K562 (cell line): ENCODE results near the gene IQUB. TPM values are rescaled to one million over a fixed set of nuclear protein-coding genes. Genes with fewer than 3 reads are reported as not detected.

ENCODE experiments used
- ARHGAP35 ChIP-seq: fragments of 450-650 bp; IDR thresholded peaks from 2 replicates; pipeline ENCODE4 v1.6.1; 2018; ENCODE audit not compliant: partially characterized antibody
- CREBBP ChIP-seq: IDR thresholded peaks from one replicate; pipeline ENCODE4 v1.6.1; 2012; ENCODE audit warnings: low read depth, mild to moderate bottlenecking, control low read depth, inconsistent platforms, low read length
- ELF1 ChIP-seq: fragments of 200-800 bp; sonication (Bioruptor generic); IDR thresholded peaks from 2 replicates; pipeline ENCODE4 v1.6.1; 2016; ENCODE audit warnings: missing genetic modification characterization, missing compliant biosample characterization
- ERF ChIP-seq: fragments of 450-650 bp; formaldehyde crosslinking; IDR thresholded peaks from 2 replicates; pipeline ENCODE4 v1.4.0; 2020; ENCODE audit warnings: mild to moderate bottlenecking, mixed read lengths
- ETV6 ChIP-seq, 3 experiments: fragments of 150-350 bp in 1 of 3; sonication (generic) in 1 of 3; formaldehyde crosslinking in 1 of 3; IDR thresholded peaks; 2 replicates each; pipeline versions ENCODE4 v1.6.1 to v1.8.0; 2014 to 2022; ENCODE audit warnings: borderline replicate concordance in 2 of 3, low read depth in 2 of 3, antibody characterized with exemption in 1 of 3, low read length in 1 of 3, mild to moderate bottlenecking in 1 of 3, missing genetic modification reagents in 1 of 3
- PTBP1 ChIP-seq: fragments of 200-400 bp; formaldehyde crosslinking; IDR thresholded peaks from 2 replicates; pipeline ENCODE4 v1.6.1; 2017; ENCODE audit warnings: low read depth, low read length
- TFAM ChIP-seq: fragments of 250-450 bp; sonication (Bioruptor Pico); conservative IDR thresholded peaks from 2 replicates; pipeline ENCODE4 v1.5.0; 2021; ENCODE audit warnings: mild to moderate bottlenecking, moderate library complexity
- ZFP36 ChIP-seq: fragments of 150-350 bp; IDR thresholded peaks from 2 replicates; pipeline ENCODE4 v1.6.1; 2018; ENCODE audit warnings: low read length, low read depth; ENCODE audit not compliant: partially characterized antibody
- ZFPM2 ChIP-seq: fragments of 250-450 bp; sonication (Bioruptor Pico); IDR thresholded peaks from 2 replicates; pipeline ENCODE4 v1.5.1; 2022; ENCODE audit warnings: mild to moderate bottlenecking
- ZNF12 ChIP-seq: sonication (generic); formaldehyde crosslinking; IDR thresholded peaks from 2 replicates; pipeline ENCODE4 v1.4.0; 2020; ENCODE audit warnings: mild to moderate bottlenecking, missing genetic modification reagents
- polyA plus RNA-seq, 8 experiments: library from polyadenylated mRNA; depleted of rRNA in 4 of 8; stranded (reverse) in 5 of 8; unstranded in 3 of 8; fragments of >200 nt; fragmentation: Nextera tagmentation in 2 of 8; fragmentation: Illumina TruSeq in 1 of 8; extraction: Ambion mirVana in 2 of 8; extraction: Trizol in 1 of 8; gene quantifications; 2 replicates each; pipeline versions ENCODE4 v1.2.1 to v1.2.3, GENCODE V29; 2011 to 2014; ENCODE audit warnings: inconsistent platforms in 1 of 8, missing spikeins in 1 of 8
- total RNA-seq, 7 experiments: library from RNA; depleted of rRNA in 6 of 7; stranded (reverse); fragments of >200 nt in 6 of 7; fragmentation: Illumina TruSeq in 2 of 7; extraction: Trizol in 2 of 7; gene quantifications; 2 replicates each; pipeline versions ENCODE4 v1.2.1 to v1.2.3, GENCODE V29; 2011 to 2021; ENCODE audit warnings: low replicate concordance in 1 of 7
- TF ChIP-seq, protein P1 (sequence below): fragments of 250-450 bp; sonication (Bioruptor Pico); IDR thresholded peaks from 2 replicates; pipeline ENCODE4 v1.5.0; 2020; ENCODE audit warnings: mild to moderate bottlenecking, borderline replicate concordance
- TF ChIP-seq, protein P2 (sequence below): fragments of 450-650 bp; formaldehyde crosslinking; IDR thresholded peaks from 2 replicates; pipeline ENCODE4 v1.4.0; 2020; ENCODE audit warnings: mild to moderate bottlenecking
- TF ChIP-seq, protein P3 (sequence below), 2 experiments: fragments of 150-350 bp in 1 of 2; IDR thresholded peaks; 2 replicates each; pipeline ENCODE4 v1.6.1; 2012 to 2016; ENCODE audit warnings: low read depth in 2 of 2, low read length in 2 of 2, mild to moderate bottlenecking in 1 of 2, moderate library complexity in 1 of 2
- TF ChIP-seq, protein P4 (sequence below): fragments of 450-650 bp; IDR thresholded peaks from 2 replicates; pipeline ENCODE4 v1.6.1; 2017; ENCODE audit warnings: mild to moderate bottlenecking, moderate library complexity

The IQUB gene
- total and polyA plus RNA-seq, 9 of the 15 experiments (the other 6 are each of a cell fraction or from before 2014, with no cell fraction given): 0.62 to 2.6 (median 1.4) TPM

DNA sequence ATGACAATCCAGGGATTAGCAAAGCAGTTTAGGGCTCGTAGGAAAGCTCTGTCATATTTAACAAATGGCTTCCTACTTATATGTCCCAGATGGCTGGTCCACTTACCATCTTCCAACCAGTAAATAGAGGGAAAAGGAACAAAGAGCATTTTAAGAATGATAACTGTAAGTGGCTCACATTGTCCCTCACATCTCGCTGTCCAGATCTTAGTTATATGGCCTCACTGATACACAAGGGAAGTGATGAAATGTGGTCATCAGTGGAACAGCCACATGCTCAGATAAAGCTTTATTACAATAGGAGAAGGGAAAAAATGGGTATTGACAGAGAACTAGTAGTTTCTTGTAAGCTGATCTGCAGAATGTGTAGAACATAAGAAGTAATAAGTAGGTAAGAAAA lies 35.8 kb downstream of the IQUB start (continued):
- TF ChIP-seq, protein P1, sequence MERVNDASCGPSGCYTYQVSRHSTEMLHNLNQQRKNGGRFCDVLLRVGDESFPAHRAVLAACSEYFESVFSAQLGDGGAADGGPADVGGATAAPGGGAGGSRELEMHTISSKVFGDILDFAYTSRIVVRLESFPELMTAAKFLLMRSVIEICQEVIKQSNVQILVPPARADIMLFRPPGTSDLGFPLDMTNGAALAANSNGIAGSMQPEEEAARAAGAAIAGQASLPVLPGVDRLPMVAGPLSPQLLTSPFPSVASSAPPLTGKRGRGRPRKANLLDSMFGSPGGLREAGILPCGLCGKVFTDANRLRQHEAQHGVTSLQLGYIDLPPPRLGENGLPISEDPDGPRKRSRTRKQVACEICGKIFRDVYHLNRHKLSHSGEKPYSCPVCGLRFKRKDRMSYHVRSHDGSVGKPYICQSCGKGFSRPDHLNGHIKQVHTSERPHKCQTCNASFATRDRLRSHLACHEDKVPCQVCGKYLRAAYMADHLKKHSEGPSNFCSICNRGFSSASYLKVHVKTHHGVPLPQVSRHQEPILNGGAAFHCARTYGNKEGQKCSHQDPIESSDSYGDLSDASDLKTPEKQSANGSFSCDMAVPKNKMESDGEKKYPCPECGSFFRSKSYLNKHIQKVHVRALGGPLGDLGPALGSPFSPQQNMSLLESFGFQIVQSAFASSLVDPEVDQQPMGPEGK: no peak
- TF ChIP-seq, protein P2, sequence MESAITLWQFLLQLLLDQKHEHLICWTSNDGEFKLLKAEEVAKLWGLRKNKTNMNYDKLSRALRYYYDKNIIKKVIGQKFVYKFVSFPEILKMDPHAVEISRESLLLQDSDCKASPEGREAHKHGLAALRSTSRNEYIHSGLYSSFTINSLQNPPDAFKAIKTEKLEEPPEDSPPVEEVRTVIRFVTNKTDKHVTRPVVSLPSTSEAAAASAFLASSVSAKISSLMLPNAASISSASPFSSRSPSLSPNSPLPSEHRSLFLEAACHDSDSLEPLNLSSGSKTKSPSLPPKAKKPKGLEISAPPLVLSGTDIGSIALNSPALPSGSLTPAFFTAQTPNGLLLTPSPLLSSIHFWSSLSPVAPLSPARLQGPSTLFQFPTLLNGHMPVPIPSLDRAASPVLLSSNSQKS (CRISPR knock-in tag): no peak
- TF ChIP-seq ZNF12 (CRISPR knock-in tag) (no peak), ZFPM2 (no peak), ELF1 (tag) (no peak), PTBP1 (no peak), ZFP36 (no peak), CREBBP (no peak), TFAM (no peak), ARHGAP35 (no peak), ETV6 (IDR thresholded peaks at IDR 0.05; ENCODE audit: borderline replicate concordance in 1 of 2, low read depth in 2 of 2, low read length in 1 of 2) (no peak), ETV6 (CRISPR knock-in tag; IDR thresholded peaks at IDR 0.05; ENCODE audit: borderline replicate concordance) (no peak), ERF (CRISPR knock-in tag) (no peak)
- TF ChIP-seq, protein P3, sequence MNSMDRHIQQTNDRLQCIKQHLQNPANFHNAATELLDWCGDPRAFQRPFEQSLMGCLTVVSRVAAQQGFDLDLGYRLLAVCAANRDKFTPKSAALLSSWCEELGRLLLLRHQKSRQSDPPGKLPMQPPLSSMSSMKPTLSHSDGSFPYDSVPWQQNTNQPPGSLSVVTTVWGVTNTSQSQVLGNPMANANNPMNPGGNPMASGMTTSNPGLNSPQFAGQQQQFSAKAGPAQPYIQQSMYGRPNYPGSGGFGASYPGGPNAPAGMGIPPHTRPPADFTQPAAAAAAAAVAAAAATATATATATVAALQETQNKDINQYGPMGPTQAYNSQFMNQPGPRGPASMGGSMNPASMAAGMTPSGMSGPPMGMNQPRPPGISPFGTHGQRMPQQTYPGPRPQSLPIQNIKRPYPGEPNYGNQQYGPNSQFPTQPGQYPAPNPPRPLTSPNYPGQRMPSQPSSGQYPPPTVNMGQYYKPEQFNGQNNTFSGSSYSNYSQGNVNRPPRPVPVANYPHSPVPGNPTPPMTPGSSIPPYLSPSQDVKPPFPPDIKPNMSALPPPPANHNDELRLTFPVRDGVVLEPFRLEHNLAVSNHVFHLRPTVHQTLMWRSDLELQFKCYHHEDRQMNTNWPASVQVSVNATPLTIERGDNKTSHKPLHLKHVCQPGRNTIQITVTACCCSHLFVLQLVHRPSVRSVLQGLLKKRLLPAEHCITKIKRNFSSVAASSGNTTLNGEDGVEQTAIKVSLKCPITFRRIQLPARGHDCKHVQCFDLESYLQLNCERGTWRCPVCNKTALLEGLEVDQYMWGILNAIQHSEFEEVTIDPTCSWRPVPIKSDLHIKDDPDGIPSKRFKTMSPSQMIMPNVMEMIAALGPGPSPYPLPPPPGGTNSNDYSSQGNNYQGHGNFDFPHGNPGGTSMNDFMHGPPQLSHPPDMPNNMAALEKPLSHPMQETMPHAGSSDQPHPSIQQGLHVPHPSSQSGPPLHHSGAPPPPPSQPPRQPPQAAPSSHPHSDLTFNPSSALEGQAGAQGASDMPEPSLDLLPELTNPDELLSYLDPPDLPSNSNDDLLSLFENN (IDR thresholded peaks at IDR 0.05; ENCODE audit: low read depth in 2 of 2, low read length in 2 of 2): peak in 1 of 2 experiments; percentile 75; a peak in 1 of 4 replicates
- TF ChIP-seq, protein P4, sequence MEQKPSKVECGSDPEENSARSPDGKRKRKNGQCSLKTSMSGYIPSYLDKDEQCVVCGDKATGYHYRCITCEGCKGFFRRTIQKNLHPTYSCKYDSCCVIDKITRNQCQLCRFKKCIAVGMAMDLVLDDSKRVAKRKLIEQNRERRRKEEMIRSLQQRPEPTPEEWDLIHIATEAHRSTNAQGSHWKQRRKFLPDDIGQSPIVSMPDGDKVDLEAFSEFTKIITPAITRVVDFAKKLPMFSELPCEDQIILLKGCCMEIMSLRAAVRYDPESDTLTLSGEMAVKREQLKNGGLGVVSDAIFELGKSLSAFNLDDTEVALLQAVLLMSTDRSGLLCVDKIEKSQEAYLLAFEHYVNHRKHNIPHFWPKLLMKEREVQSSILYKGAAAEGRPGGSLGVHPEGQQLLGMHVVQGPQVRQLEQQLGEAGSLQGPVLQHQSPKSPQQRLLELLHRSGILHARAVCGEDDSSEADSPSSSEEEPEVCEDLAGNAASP: no peak
